Left lung (tissue), 10 donors: ENCODE data around the gene TBC1D24. TPM values are rescaled to one million over a fixed set of nuclear protein-coding genes. Genes with fewer than 3 reads are reported as not detected.

Experiments used
- ATAC-seq: fragments of 200-7000 bp; cut with Tn5 transposase; one replicate; pipeline ENCODE4 v1.9.1; 2020; ENCODE audit warnings: moderate library complexity
- DNase-seq, 4 donors: peaks; one replicate each; pipeline ENCODE4 v3.0.0-alpha.2; 2013 to 2020
- H3K27ac ChIP-seq, 2 donors: fragments of 200-600 bp; sonication (generic) in 1 of 2; one replicate each; pipeline versions ENCODE4 v1.5.0 to v1.8.0; 2020 to 2021
- H3K27me3 ChIP-seq, 2 donors: fragments of 200-600 bp; sonication (generic) in 1 of 2; one replicate each; pipeline versions ENCODE4 v1.5.0 to v1.8.0; 2020 to 2021
- H3K36me3 ChIP-seq, 2 donors: fragments of 200-600 bp; sonication (generic) in 1 of 2; one replicate each; pipeline versions ENCODE4 v1.5.0 to v1.8.0; 2020 to 2021
- H3K4me1 ChIP-seq, 2 donors: fragments of 200-600 bp; one replicate each; pipeline ENCODE4 v1.8.0; 2021
- H3K4me3 ChIP-seq, 2 donors: fragments of 200-600 bp; sonication (generic) in 1 of 2; one replicate each; pipeline versions ENCODE4 v1.5.0 to v1.8.0; 2020 to 2021; ENCODE audit warnings: mild to moderate bottlenecking in 1 of 2
- H3K9me3 ChIP-seq, 2 donors: fragments of 200-600 bp; sonication (generic) in 1 of 2; one replicate each; pipeline versions ENCODE4 v1.5.0 to v1.8.0; 2020 to 2021
- CTCF ChIP-seq, 2 donors: fragments of 200-600 bp; sonication (generic) in 1 of 2; IDR thresholded peaks; one replicate each; pipeline versions ENCODE4 v1.5.0 to v1.8.0; 2021; ENCODE audit warnings: antibody characterized with exemption in 2 of 2
- intact Hi-C, 2 donors: fragments of 100-400 bp; cut with DNase I; formaldehyde crosslinking; loops; one replicate each; pipeline versions ENCODE4 v1.11.2 to v1.14.2; 2022
- polyA plus RNA-seq, 6 donors: library from polyadenylated mRNA; unstranded; fragments of 120-200 nt; gene quantifications; one replicate each; pipeline ENCODE4 v1.2.1, GENCODE V29; 2013; ENCODE audit not compliant: insufficient read length in 6 of 6
- total RNA-seq, 2 donors: library from RNA; stranded (reverse); fragmentation: NEBNext Ultra II Directional; extraction: Animal tissue kit (Norgen Biotek cat#: 25700); gene quantifications; one replicate each; pipeline ENCODE4 v1.2.1, GENCODE V29; 2021
- donor health status: DM: no; HTN: yes; CAD: no.
- donor health status: DM: no; HTN: no; CAD: no.

Gene TBC1D24
- total and polyA plus RNA-seq, 8 donors = 14.2 to 41.4 (median 17.9) TPM

- Histone ChIP-seq H3K27me3 (peaks cover 0 to 75% of the 10 kb centered on the region in 2 donors), H3K4me1 (peaks cover 20 to 58% of the 10 kb centered on the region in 2 donors), H3K36me3 (no peaks in the 10 kb centered on the region), H3K27ac (no peak overlapping the region), H3K9me3 (no peaks in the 10 kb centered on the region), H3K4me3 (no peak overlapping the region)
- peak in 1 of 4 donors; percentile 77 for DNase-seq
- ATAC-seq = peak; percentile 10
- no peak for TF ChIP-seq CTCF (IDR thresholded peaks at IDR 0.05)
- intact Hi-C loops = no loop called here
Observed at GRCh38 chr16:2468725-2469398, 6.1 kb upstream of the TBC1D24 start.

GRCh38 chr16:2469399-2470233 is 5.3 kb upstream of the TBC1D24 start:
- no peak for TF ChIP-seq CTCF (IDR thresholded peaks at IDR 0.05)
- no peak overlapping the region for H3K4me3 ChIP-seq
- H3K27me3 ChIP-seq = peaks cover 0 to 82% of the 10 kb centered on the region in 2 donors
- H3K27ac ChIP-seq = no peak overlapping the region
- DNase-seq (no peak), ATAC-seq (no peak)
- intact Hi-C loops = no loop called here
- H3K4me1 ChIP-seq = peaks cover 20 to 65% of the 10 kb centered on the region in 2 donors
- no peaks in the 10 kb centered on the region for H3K36me3 ChIP-seq
- H3K9me3 ChIP-seq = no peaks in the 10 kb centered on the region

GRCh38 chr16:2470234-2470601 is 4.7 kb upstream of the TBC1D24 start:
- Histone ChIP-seq H3K36me3 (no peaks in the 10 kb centered on the region), H3K4me1 (peaks cover 20 to 65% of the 10 kb centered on the region in 2 donors), H3K27ac (no peak overlapping the region), H3K27me3 (peaks cover 0 to 82% of the 10 kb centered on the region in 2 donors), H3K9me3 (no peaks in the 10 kb centered on the region), H3K4me3 (no peak overlapping the region)
- no peak for ATAC-seq
- intact Hi-C loops = no loop called here
- no peak for TF ChIP-seq CTCF (IDR thresholded peaks at IDR 0.05)
- DNase-seq = no peak

GRCh38 chr16:2470603-2471015 is 4.3 kb upstream of the TBC1D24 start:
- H3K36me3 ChIP-seq = no peaks in the 10 kb centered on the region
- peaks cover 21 to 69% of the 10 kb centered on the region in 2 donors for H3K4me1 ChIP-seq
- peaks cover 0 to 82% of the 10 kb centered on the region in 2 donors for H3K27me3 ChIP-seq
- no peak overlapping the region for H3K4me3 ChIP-seq
- no peak for ATAC-seq
- no peak for DNase-seq
- no peak for TF ChIP-seq CTCF (IDR thresholded peaks at IDR 0.05)
- intact Hi-C loops = no loop called here
- H3K9me3 ChIP-seq = no peaks in the 10 kb centered on the region
- no peak overlapping the region for H3K27ac ChIP-seq

- intact Hi-C loops = no loop called here
- no peaks in the 10 kb centered on the region for H3K9me3 ChIP-seq
- no peak within 1 kb of the TSS for H3K27ac ChIP-seq
- TF ChIP-seq CTCF (IDR thresholded peaks at IDR 0.05) = no peak
- H3K36me3 ChIP-seq = no peaks in the 10 kb centered on the region
- H3K27me3 ChIP-seq = peaks cover 0 to 82% of the 10 kb centered on the region in 2 donors
- ATAC-seq (peak; percentile 5), DNase-seq (peak in 1 of 4 donors; percentile 89)
- peak within 1 kb of the TSS in 1 of 2 donors; percentile 1 for H3K4me3 ChIP-seq
- H3K4me1 ChIP-seq = peaks cover 26 to 74% of the 10 kb centered on the region in 2 donors
Observed at GRCh38 chr16:2471016-2471652, 3.8 kb upstream of the TBC1D24 start, which contains the start of gene NTN3. TSS of gene NTN3 (plus strand) at chr16:2471297. CDS start at chr16:2471702, 405 bp downstream.
